ENCODE data around the gene GABRA4. TPM values are rescaled to one million over a fixed set of nuclear protein-coding genes. Genes with fewer than 3 reads are reported as not detected.

Gene GABRA4
- polyA plus RNA-seq, 1 experiment: not detected

- Histone ChIP-seq H3K4me3 (ENCODE audit: low read depth, low read length) (no peak overlapping the region), H3K36me3 (ENCODE audit: control insufficient read depth, insufficient read depth, low read length) (no peaks in the 10 kb centered on the region), H3K27me3 (ENCODE audit: control insufficient read depth, insufficient read depth, low read length) (no peaks in the 10 kb centered on the region)
- TF ChIP-seq CTCF (IDR thresholded peaks at IDR 0.05; ENCODE audit: insufficient read depth, low read depth, low read length): no peak
- CTCF ChIA-PET: no interaction called here
- no peak for DNase-seq (ENCODE audit: low read depth)
- POLR2A ChIA-PET: no interaction called here
These were observed 43.6 kb downstream of the GABRA4 start for GRCh38 chr4:46949822-46950221.

- CTCF ChIA-PET: no interaction called here
- Histone ChIP-seq H3K36me3 (ENCODE audit: control insufficient read depth, insufficient read depth, low read length) (no peaks in the 10 kb centered on the region), H3K27me3 (ENCODE audit: control insufficient read depth, insufficient read depth, low read length) (no peaks in the 10 kb centered on the region), H3K4me3 (ENCODE audit: low read depth, low read length) (no peak overlapping the region)
- no peak for DNase-seq (ENCODE audit: low read depth)
- no peak for TF ChIP-seq CTCF (IDR thresholded peaks at IDR 0.05; ENCODE audit: insufficient read depth, low read depth, low read length)
- POLR2A ChIA-PET: no interaction called here
These were observed 45.8 kb downstream of the GABRA4 start for GRCh38 chr4:46947541-46947940.

- H3K4me3 ChIP-seq (ENCODE audit: low read depth, low read length): no peak overlapping the region
- ChIA-PET CTCF (no interaction called here), POLR2A (no interaction called here)
- H3K27me3 ChIP-seq (ENCODE audit: control insufficient read depth, insufficient read depth, low read length): no peaks in the 10 kb centered on the region
- no peaks in the 10 kb centered on the region for H3K36me3 ChIP-seq (ENCODE audit: control insufficient read depth, insufficient read depth, low read length)
- DNase-seq (ENCODE audit: low read depth): no peak
- TF ChIP-seq CTCF (IDR thresholded peaks at IDR 0.05; ENCODE audit: insufficient read depth, low read depth, low read length): no peak
These were observed 46.4 kb downstream of the GABRA4 start for GRCh38 chr4:46946919-46947536.

- CTCF ChIA-PET: no interaction called here
- POLR2A ChIA-PET: no interaction called here
- no peak overlapping the region for H3K4me3 ChIP-seq (ENCODE audit: low read depth, low read length)
- no peak for DNase-seq (ENCODE audit: low read depth)
- no peaks in the 10 kb centered on the region for H3K36me3 ChIP-seq (ENCODE audit: control insufficient read depth, insufficient read depth, low read length)
- H3K27me3 ChIP-seq (ENCODE audit: control insufficient read depth, insufficient read depth, low read length): no peaks in the 10 kb centered on the region
- TF ChIP-seq CTCF (IDR thresholded peaks at IDR 0.05; ENCODE audit: insufficient read depth, low read depth, low read length): no peak
These were observed 48.3 kb downstream of the GABRA4 start for GRCh38 chr4:46945062-46945461.

GRCh38 chr4:46944345-46944744 is 49.0 kb downstream of the GABRA4 start:
- ChIA-PET POLR2A (no interaction called here), CTCF (no interaction called here)
- Histone ChIP-seq H3K27me3 (ENCODE audit: control insufficient read depth, insufficient read depth, low read length) (no peaks in the 10 kb centered on the region), H3K4me3 (ENCODE audit: low read depth, low read length) (no peak overlapping the region), H3K36me3 (ENCODE audit: control insufficient read depth, insufficient read depth, low read length) (no peaks in the 10 kb centered on the region)
- TF ChIP-seq CTCF (IDR thresholded peaks at IDR 0.05; ENCODE audit: insufficient read depth, low read depth, low read length): no peak
- DNase-seq (ENCODE audit: low read depth): no peak
